ENCODE data around the gene ACKR3. TPM values are rescaled to one million over a fixed set of nuclear protein-coding genes. Genes with fewer than 3 reads are reported as not detected.

ACKR3 gene
- total RNA-seq (2014; rRNA removed; shearing (Covaris generic)) = not detected in 2 replicates

GRCh38 chr2:236569573-236569973, at the start of gene ACKR3:
TSS of gene ACKR3 (plus strand) at chr2:236569825. CDS start at chr2:236580466, 10,641 bp downstream.
- peak; percentile 9 for DNase-seq (ENCODE audit: low spot score)

GRCh38 chr2:236521556-236521955, 48.1 kb upstream of the ACKR3 start:
- DNase-seq (ENCODE audit: low spot score) = no peak

- DNase-seq (ENCODE audit: low spot score) = no peak
Observed at GRCh38 chr2:236523249-236523648, 46.4 kb upstream of the ACKR3 start.

- no peak for DNase-seq (ENCODE audit: low spot score)
Observed at GRCh38 chr2:236525411-236525997, 44.1 kb upstream of the ACKR3 start.

GRCh38 chr2:236526455-236527158, 43.0 kb upstream of the ACKR3 start:
- DNase-seq (ENCODE audit: low spot score) = no peak

GRCh38 chr2:236527159-236527630, 42.4 kb upstream of the ACKR3 start:
- no peak for DNase-seq (ENCODE audit: low spot score)

- DNase-seq (ENCODE audit: low spot score) = no peak
Observed at GRCh38 chr2:236529606-236530005, 40.0 kb upstream of the ACKR3 start.

GRCh38 chr2:236530512-236530911, 39.1 kb upstream of the ACKR3 start:
- no peak for DNase-seq (ENCODE audit: low spot score)

GRCh38 chr2:236531195-236531594, 38.4 kb upstream of the ACKR3 start:
- no peak for DNase-seq (ENCODE audit: low spot score)

- no peak for DNase-seq (ENCODE audit: low spot score)
Observed at GRCh38 chr2:236531996-236532395, 37.6 kb upstream of the ACKR3 start.

- DNase-seq (ENCODE audit: low spot score) = no peak
Observed at GRCh38 chr2:236533343-236533742, 36.3 kb upstream of the ACKR3 start.

- DNase-seq (ENCODE audit: low spot score) = no peak
Observed at GRCh38 chr2:236535024-236535423, 34.6 kb upstream of the ACKR3 start.

GRCh38 chr2:236536727-236537398, 32.8 kb upstream of the ACKR3 start:
- no peak for DNase-seq (ENCODE audit: low spot score)

GRCh38 chr2:236538242-236538641, 31.4 kb upstream of the ACKR3 start:
- no peak for DNase-seq (ENCODE audit: low spot score)

- DNase-seq (ENCODE audit: low spot score) = no peak
Observed at GRCh38 chr2:236541008-236541562, 28.5 kb upstream of the ACKR3 start.

GRCh38 chr2:236544362-236544761, 25.3 kb upstream of the ACKR3 start:
- DNase-seq (ENCODE audit: low spot score) = no peak

- DNase-seq (ENCODE audit: low spot score) = no peak
Observed at GRCh38 chr2:236545248-236545658, 24.4 kb upstream of the ACKR3 start.

- no peak for DNase-seq (ENCODE audit: low spot score)
Observed at GRCh38 chr2:236545814-236546480, 23.7 kb upstream of the ACKR3 start.

- DNase-seq (ENCODE audit: low spot score) = no peak
Observed at GRCh38 chr2:236546561-236547002, 23.0 kb upstream of the ACKR3 start.

GRCh38 chr2:236547725-236548124, 21.9 kb upstream of the ACKR3 start:
- DNase-seq (ENCODE audit: low spot score) = no peak

GRCh38 chr2:236548179-236548921, 21.3 kb upstream of the ACKR3 start:
- DNase-seq (ENCODE audit: low spot score) = no peak
